GM18951 (cell line): ENCODE results near the gene TDRD1.

Experiments used
- POLR2A ChIP-seq: IDR thresholded peaks from 4 replicates; pipeline ENCODE4 v1.6.1; 2011; ENCODE audit warnings: mild to moderate bottlenecking; ENCODE audit not compliant: insufficient read length, insufficient read depth; ENCODE audit errors: extremely low read depth
- in situ Hi-C: fragments of 300-500 bp; cut with MboI; formaldehyde crosslinking; loops from one replicate; pipeline ENCODE4 v1.12.0; 2022; ENCODE audit warnings: low sequenced_read_pairs, mixed read lengths, inconsistent platforms; ENCODE audit not compliant: unreplicated experiment

The TDRD1 gene

DNA sequence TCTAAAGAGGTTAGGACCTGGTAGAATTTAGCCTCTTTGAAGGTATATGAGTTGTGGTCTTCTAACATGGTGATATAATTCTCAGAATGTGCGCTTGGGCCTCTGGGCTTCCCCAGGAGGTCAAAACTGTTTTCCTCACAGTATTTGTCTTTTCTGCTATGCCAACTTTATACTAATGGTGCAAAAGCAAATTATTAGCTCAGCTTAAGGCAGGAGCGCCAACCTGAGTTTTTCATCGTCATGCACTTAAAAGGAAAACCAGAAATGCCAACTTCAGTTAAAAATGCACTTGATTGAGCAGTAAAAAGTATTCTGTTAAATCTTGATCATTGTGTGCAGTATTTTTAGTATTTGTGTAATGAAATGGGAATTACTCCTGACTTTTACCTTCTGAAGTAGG, 9.7 kb downstream of the TDRD1 start:
- in situ Hi-C loops, result no loop called here
- TF ChIP-seq POLR2A, result no peak

DNA sequence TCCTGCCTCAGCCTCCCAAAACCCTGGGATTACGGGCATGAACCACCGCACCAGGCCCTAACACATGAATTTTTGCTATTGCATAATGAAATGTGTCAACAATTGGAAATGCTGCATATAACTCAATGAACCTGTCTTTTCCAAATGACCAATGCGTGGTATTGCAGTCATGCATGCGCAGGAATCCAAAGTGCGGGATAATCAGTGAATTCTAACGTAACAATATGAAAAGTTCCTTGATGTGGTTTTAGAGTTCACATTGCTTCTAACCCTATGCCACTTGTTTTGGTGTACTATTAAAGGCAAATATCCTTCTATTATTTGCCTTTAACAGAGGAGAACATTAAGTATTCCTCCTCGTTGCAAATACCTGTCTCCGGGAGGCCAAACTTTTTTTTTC, 10.5 kb downstream of the TDRD1 start:
- no peak for TF ChIP-seq POLR2A
- in situ Hi-C loops, result no loop called here

DNA sequence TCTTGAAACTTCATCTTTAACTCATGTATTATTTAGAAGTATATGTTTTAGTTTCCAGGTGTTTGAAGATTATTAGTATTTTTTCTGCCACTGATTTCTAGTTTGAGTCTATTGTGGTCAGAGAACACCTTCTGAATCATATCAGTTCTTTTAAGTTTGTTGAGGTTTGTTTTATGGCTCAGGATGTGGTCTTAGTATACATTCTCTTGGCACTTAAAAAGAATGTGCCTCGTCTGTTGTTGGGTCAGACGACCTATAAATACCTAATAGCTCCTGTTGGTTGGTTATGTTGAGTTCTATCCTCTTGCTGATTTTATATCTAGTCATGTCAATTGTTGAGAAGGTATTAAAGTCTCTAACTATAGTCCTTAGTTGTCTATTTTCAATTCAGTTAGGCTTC, 15.9 kb downstream of the TDRD1 start:
- TF ChIP-seq POLR2A, result no peak
- in situ Hi-C loops, result no loop called here

DNA sequence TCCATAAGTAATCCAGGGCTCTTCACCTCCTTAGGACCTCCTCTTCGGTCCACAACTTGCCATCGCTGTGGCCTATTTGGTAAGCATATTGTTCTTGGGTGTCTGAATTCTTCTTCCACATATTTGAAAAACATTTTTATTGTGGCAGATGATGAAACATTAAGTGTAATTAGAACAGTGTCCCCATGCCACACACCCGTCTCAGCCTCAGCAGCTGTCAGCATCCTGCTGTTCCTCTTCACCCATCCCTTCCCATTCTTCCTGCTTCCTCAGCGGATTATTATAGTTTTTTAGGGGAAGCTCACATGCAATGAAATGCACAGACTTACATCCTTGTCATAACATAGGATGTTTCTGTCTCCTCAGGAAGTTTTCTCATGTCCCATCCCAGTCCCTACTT, 20.1 kb downstream of the TDRD1 start:
- in situ Hi-C loops, result no loop called here
- no peak for TF ChIP-seq POLR2A

DNA sequence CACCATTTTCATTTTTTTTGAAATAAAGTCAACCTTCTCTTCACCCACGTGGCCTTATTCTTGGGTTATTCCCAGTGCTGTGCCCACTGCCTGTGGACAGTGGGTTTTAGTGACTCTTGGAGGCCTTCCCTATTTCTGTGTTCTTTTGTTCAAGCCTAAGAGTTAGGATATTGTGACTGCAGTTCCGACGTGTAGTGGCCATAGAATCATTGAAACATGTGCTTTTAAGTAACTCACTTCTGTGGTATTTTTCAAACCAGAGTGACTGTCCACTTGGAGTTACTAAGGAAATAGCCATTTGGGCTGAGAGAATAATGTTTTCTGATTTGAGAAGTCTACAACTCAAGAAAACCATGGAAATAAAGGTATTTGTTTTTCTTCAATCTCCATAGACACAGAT, 23.7 kb downstream of the TDRD1 start:
- no peak for TF ChIP-seq POLR2A
- in situ Hi-C loops, result no loop called here

DNA sequence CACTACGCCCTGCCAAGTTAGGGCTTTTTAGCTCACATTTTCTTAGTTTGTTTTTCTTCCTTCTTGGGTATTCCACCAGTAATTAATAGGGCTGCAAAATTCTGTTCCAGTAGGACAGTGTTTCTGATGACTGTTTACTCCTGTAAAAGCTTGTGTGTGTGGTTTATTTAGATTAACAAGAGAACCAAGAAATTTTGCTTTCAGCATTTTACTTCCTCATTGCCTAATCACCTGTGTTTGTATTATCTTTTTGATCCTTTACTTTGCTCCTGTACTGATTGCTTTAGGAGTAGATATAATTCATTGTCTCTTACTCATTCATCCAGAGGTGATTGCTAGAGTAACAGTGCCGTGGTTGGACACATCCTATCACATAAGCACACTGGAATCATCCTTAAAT, 27.7 kb downstream of the TDRD1 start:
- in situ Hi-C loops, result no loop called here

DNA sequence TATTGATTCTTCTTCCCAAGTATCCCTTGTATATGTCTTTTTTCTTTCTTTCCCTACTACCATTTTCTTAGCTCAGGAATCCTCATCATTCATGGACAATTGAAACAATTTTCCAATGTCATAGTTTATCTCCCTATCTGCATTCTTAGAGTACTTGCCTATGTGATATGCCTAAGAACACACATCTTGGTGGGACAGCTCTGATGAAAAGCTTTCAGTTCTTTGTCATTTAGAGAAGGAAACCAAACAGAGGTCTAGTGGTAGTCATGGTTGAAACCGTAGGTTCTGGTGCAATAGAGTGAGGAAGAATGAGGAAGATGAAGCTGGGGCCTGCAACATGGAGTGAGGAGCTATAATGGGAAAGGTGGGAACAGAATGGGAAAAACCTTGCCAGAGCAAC, 28.2 kb downstream of the TDRD1 start:
- in situ Hi-C loops, result no loop called here

More for the DNA sequence above, 27.7 kb downstream of the TDRD1 start:
- TF ChIP-seq POLR2A, result no peak

DNA sequence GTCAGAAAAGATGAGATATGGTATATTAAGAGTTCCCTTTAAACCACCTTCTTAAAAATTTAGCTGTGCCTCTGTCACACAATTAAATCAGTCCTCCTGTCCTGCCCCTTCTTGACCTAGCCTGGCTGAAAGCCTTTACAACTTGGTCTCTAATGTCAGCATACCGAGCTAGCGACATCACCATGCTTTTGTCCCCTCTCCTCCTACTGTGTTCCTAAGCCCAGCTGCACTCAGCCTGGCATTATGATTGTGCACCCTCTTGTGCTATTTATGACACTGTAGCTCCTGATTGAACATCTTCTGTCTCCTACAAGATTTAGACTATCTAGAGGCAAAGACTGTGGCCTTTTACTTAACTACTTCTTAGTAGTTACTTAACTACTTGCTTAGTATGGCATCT, 29.2 kb downstream of the TDRD1 start:
- TF ChIP-seq POLR2A, result no peak
- in situ Hi-C loops, result no loop called here

More for the DNA sequence above, 28.2 kb downstream of the TDRD1 start:
- TF ChIP-seq POLR2A, result no peak

DNA sequence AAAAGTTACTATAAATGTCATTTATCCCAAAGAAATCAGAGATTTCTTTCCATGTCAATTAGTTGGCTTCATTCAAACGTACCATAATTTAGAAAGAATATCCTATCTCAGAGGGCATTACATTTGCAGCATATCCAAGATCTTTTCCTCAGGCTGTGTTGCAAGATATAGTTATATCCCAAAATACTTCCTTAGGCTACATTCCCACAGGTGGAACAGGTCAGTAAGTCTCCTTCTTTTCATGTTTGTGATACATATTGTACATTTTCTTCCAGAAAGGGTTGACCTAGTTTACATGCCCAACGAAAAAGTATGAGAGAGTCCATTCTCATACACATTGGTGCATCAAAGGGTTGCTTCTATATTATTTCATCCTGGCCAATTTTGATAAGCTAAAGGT, 33.0 kb downstream of the TDRD1 start:
- no peak for TF ChIP-seq POLR2A
- in situ Hi-C loops, result no loop called here

DNA sequence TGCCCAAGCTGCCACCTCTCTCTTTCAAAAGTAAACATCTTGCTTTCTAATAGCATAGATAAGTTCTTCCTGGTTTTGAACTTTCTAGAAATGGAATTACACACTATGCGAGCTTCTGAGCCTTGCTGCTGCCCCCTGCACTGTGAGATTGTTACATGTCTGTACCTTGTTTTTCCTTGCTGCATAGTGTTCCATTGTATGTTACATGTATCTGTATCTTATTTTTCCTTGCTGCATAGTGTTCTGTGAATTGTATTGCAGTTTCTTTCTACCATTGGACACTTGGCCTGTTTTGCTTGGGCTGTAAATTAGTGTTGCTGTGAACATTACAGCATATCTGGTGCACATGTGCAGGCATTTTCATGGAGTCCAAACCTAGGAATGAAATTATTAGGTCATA, 35.9 kb downstream of the TDRD1 start:
- in situ Hi-C loops, result no loop called here
- TF ChIP-seq POLR2A, result no peak

DNA sequence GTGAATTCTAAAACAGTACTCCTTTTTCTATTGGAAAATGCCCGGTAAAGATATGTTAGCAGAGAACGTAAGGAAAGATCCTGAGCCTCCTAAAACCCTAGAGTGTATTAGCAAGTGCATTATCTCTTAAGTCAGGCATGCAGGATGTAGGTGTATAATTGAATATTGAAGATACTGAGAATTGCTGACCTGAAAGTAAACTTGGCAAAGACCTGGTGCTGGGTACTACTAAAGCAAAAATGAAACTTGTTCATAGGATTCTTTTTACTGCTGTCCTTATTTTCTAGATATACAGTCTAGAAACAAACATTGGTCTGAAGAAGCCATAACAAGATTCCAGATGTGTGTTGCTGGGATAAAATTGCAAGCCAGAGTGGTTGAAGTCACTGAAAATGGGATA, 41.1 kb downstream of the TDRD1 start:
- in situ Hi-C loops, result no loop called here

DNA sequence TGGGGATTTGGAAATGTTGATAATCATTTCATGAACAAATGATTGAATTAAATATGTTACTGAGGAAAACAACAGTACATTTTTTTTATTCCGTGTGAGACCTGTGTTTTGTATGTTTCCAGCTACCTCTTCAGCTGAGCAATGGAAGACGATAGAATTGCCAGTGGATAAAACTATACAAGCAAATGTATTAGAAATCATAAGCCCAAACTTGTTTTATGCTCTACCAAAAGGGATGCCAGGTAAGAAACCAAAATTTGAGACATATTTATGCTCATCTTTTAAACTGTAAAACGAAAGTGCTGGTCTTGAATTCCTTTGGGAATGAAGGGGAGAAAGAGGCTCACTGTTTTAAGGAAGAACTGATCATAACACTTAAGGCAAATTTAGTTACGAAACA, 42.1 kb downstream of the TDRD1 start:
- TF ChIP-seq POLR2A, result no peak
- in situ Hi-C loops, result no loop called here

More for the DNA sequence above, 41.1 kb downstream of the TDRD1 start:
- no peak for TF ChIP-seq POLR2A

DNA sequence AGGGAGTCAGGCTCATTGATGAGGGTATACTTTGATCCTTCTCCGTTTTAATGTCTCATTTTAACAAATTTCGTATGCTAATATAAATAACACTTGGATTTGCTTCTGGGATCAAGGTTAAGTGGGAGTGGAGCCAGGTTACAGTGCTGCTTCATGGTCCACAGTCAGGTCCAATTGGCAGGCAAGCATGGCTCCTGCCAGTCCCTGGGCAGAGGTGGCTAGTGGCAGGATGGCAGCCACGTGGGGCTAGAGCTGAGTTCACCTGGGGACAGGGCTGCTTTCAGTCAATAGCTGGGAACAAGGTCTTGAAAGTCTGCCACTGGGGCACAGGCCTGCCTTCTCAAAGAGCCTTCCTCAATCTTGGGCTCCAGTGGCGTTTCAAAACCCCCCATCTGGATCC, 43.9 kb downstream of the TDRD1 start:
- TF ChIP-seq POLR2A, result no peak
- in situ Hi-C loops, result no loop called here

DNA sequence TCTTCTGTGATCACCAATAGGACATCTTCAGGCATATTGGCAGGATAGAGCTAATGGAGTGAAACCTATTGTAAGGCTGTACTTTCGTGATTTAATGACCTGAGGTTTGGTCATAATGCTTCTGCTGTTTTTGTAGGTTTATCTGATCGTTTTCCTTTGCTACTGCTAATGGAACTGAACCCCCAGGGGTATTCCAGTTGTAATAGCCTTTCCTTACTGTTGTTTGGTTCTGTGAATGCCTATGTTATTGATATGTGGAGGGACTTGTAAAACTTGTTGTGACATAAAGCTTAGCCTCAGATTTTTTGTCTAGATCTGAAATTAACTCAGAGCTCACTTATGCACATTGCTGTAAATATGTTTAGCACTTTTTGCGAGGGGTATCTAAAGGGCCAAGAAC, 49.0 kb downstream of the TDRD1 start:
- TF ChIP-seq POLR2A, result no peak
- in situ Hi-C loops, result no loop called here

DNA sequence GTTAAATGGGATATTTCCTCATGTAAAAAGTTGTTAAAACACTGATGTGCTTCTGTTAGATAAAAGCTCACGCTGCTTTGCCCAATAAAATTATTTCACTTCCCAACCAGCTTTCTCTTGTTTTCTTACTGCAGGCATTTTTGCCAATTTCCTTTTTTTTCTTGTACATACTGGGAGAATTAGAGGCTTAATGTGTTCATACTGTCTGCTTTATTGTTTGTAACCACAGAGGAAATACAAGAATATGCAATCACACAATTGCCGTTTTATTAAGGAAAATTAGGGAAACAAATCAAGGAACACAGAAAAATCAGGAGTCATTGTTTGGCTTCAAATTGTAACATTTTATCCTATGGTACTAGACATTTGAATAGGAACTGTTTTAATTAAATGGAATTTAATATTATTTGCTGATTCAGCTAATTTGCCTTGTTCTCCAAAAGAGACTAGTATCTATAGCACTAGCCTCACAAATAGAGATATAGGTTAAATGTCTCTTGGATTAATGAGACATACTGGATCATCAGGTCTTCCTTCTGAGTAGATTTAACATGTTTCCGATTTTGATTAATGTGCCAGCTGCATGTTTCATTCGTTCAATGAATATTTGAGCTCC, 53.5 kb downstream of the TDRD1 start:
- no peak for TF ChIP-seq POLR2A
- in situ Hi-C loops, result no loop called here
